Measurements from ENCODE around the gene ID1. TPM values are rescaled to one million over a fixed set of nuclear protein-coding genes. Genes with fewer than 3 reads are reported as not detected.

The ID1 gene
- total and polyA plus RNA-seq, 2 of the 13 experiments (the other 11 are each of a cell fraction or from before 2014, with no cell fraction given) = 320 to 419 TPM

DNA sequence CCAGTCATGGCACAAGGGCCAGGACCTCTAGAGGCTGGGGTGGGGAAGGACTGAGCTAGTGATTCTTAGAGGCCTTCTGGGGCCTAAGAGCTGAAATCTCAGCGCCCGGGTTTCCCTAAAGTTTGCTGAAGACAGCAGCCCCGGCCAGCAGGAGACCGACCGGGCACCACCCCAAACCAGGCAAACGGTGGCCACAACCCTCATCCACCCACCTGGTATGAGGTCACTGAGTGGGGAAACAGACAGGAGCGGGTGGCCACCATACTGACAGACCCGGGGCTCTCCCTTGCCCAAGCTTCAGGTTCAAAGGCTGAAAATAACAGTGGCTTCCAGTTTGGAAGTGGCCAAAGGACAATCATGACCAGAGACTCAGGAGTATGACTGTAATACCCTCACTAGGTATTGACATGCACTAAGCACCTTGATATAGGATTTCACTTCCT lies 35.0 kb upstream of the ID1 start (continued):
- no peak for TF ChIP-seq TMF1 (CRISPR knock-in tag; IDR thresholded peaks at IDR 0.05; ENCODE audit: low read depth)
- TF ChIP-seq, protein P1, sequence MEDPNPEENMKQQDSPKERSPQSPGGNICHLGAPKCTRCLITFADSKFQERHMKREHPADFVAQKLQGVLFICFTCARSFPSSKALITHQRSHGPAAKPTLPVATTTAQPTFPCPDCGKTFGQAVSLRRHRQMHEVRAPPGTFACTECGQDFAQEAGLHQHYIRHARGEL (CRISPR knock-in tag; IDR thresholded peaks at IDR 0.05) = no peak
- TF ChIP-seq ZNF354B (CRISPR knock-in tag; IDR thresholded peaks at IDR 0.05) = 0 out of 2 replicates have a peak, but pooled peaks have one; percentile 2
- no peak for TF ChIP-seq RFX5 (IDR thresholded peaks at IDR 0.05; ENCODE audit: low read depth, low read length)
- peak; percentile 48; the same call in 1 of the 2 replicates for TF ChIP-seq ZNF607 (CRISPR knock-in tag; IDR thresholded peaks at IDR 0.05; ENCODE audit: borderline replicate concordance)
- peak; percentile 7; the same call in 1 of the 2 replicates for TF ChIP-seq UBTF (CRISPR knock-in tag; IDR thresholded peaks at IDR 0.05)
- TF ChIP-seq ZNF790 (CRISPR knock-in tag; IDR thresholded peaks at IDR 0.05; ENCODE audit: borderline replicate concordance) = no peak
- TF ChIP-seq ZIK1 (CRISPR knock-in tag; IDR thresholded peaks at IDR 0.05; ENCODE audit: borderline replicate concordance, low read depth) = no peak; the same call in 1 of the 2 replicates
- no peak for TF ChIP-seq GATA4 (IDR thresholded peaks at IDR 0.05; ENCODE audit: borderline replicate concordance, low read depth)
- TF ChIP-seq SP140L (CRISPR knock-in tag; IDR thresholded peaks at IDR 0.05; ENCODE audit: borderline replicate concordance) = no peak
- TF ChIP-seq ZSCAN12 (CRISPR knock-in tag; IDR thresholded peaks at IDR 0.05) = no peak
- TF ChIP-seq, protein P2, sequence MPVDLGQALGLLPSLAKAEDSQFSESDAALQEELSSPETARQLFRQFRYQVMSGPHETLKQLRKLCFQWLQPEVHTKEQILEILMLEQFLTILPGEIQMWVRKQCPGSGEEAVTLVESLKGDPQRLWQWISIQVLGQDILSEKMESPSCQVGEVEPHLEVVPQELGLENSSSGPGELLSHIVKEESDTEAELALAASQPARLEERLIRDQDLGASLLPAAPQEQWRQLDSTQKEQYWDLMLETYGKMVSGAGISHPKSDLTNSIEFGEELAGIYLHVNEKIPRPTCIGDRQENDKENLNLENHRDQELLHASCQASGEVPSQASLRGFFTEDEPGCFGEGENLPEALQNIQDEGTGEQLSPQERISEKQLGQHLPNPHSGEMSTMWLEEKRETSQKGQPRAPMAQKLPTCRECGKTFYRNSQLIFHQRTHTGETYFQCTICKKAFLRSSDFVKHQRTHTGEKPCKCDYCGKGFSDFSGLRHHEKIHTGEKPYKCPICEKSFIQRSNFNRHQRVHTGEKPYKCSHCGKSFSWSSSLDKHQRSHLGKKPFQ (CRISPR knock-in tag; IDR thresholded peaks at IDR 0.05; ENCODE audit: insufficient replicate concordance) = no peak
- TF ChIP-seq PAWR (CRISPR knock-in tag; IDR thresholded peaks at IDR 0.05; ENCODE audit: borderline replicate concordance) = no peak
- TF ChIP-seq ZFX (CRISPR knock-in tag; IDR thresholded peaks at IDR 0.05; ENCODE audit: low read depth) = no peak
- no peak for TF ChIP-seq TBP (CRISPR knock-in tag; IDR thresholded peaks at IDR 0.05)
- TF ChIP-seq MXD3 (CRISPR knock-in tag; IDR thresholded peaks at IDR 0.05) = no peak
- TF ChIP-seq MAZ (IDR thresholded peaks at IDR 0.05; ENCODE audit: borderline replicate concordance, low read depth, low read length) = no peak
- TF ChIP-seq MAZ (CRISPR knock-in tag; IDR thresholded peaks at IDR 0.05; ENCODE audit: low read depth) = no peak
- no peak for TF ChIP-seq RFX1 (IDR thresholded peaks at IDR 0.05)
- TF ChIP-seq ZNF570 (CRISPR knock-in tag; IDR thresholded peaks at IDR 0.05; ENCODE audit: borderline replicate concordance) = no peak
- no peak for TF ChIP-seq ZNF713 (CRISPR knock-in tag; IDR thresholded peaks at IDR 0.05)
- TF ChIP-seq U2AF2 (IDR thresholded peaks at IDR 0.05; ENCODE audit: low read depth, low read length) = peak; percentile 21; the same call in 1 of the 2 replicates
- no peak for TF ChIP-seq SCMH1 (CRISPR knock-in tag; IDR thresholded peaks at IDR 0.05; ENCODE audit: borderline replicate concordance)
- no peak for TF ChIP-seq CAMTA2 (CRISPR knock-in tag; IDR thresholded peaks at IDR 0.05; ENCODE audit: borderline replicate concordance)
- TF ChIP-seq ZNF577 (CRISPR knock-in tag; IDR thresholded peaks at IDR 0.05; ENCODE audit: borderline replicate concordance, low read depth) = no peak
- TF ChIP-seq HMG20A (CRISPR knock-in tag; IDR thresholded peaks at IDR 0.05; ENCODE audit: borderline replicate concordance) = no peak
- 0 out of 2 replicates have a peak, but pooled peaks have one; percentile 1 for TF ChIP-seq GABPB1 (CRISPR knock-in tag; IDR thresholded peaks at IDR 0.05)
- no peak for TF ChIP-seq ARHGAP35 (CRISPR knock-in tag; IDR thresholded peaks at IDR 0.05; ENCODE audit: borderline replicate concordance)

Measured in HepG2 (cell line).